Measurements from ENCODE around the gene PRR7. TPM values are rescaled to one million over a fixed set of nuclear protein-coding genes. Genes with fewer than 3 reads are reported as not detected.

The PRR7 gene
- total and polyA plus RNA-seq, 4 donors, result 0.17 to 1.4 (median 0.49) TPM

DNA sequence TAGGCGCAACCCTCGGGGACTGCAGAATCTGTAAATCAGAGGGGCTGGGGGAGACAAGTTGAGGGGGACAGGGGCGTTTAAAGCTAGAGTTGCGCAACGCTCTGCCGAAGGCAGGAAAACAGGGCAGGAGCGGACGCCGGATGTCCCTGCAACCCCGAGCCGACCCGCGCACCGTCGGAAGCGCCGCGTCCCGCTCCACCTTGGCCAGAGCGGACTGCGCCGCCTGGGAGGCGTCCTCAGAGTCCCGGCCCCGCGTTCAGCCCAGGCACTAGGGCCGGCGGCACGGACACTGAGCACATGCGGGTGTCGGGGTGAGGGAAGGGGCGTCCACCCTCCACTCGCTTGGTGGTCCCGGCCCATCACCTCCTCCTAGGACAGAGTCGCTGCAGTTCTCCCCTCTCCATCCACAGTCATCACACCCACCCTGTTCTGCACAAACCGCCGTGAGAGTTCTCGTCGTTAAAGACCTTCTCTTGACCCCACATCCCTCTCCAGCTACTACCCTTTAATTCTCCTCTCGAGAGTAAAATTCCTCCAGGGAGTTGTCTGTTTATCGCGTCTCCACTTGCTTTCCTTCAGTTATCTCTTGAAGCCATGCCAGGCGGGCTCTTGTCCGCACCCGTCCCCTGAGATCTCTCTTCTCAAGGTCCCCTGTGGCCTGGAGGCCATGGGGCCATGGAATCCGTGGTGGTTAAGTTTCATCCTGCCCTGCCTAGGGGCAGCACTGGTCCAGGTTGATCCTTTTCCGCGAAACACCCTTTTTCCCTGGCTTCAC, 51.6 kb downstream of the PRR7 start:
- DNase-seq (ENCODE audit: low spot score), result peak; percentile 65

DNA sequence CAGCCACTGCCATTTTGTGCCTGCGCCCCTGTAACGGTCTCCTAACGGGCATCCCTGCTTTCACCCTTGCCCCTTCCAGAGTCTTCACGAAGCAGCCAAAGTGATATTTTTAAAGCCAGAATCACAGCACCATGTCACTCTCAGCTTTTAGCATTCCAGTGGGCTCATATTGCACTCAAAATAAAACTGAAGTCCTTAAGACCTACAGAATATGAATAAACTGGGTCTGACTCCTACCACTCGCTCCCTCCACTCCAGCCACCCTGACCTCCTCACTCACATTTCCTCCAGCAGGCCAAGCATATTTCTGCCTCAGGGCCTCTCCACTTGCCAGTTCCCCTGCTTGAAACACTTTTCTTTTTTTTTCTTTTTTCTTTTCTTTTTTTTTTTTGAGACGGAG, 53.2 kb downstream of the PRR7 start:
- 84% methylated on average over 6 of the region's 6 CpGs for WGBS
- no peaks in the 10 kb centered on the region for H3K27me3 ChIP-seq (ENCODE audit: control insufficient read depth in 4 of 4, insufficient read depth in 4 of 4, low read length in 3 of 4)
- no peaks in the 10 kb centered on the region for H3K36me3 ChIP-seq (ENCODE audit: control insufficient read depth in 4 of 4, insufficient read depth in 3 of 4, low read depth in 1 of 4, low read length in 3 of 4)
- no peak overlapping the region for H3K27ac ChIP-seq (ENCODE audit: low read depth in 1 of 2, low read length in 2 of 2)
- TF ChIP-seq RXRA (IDR thresholded peaks at IDR 0.05), result no peak
- no peak for TF ChIP-seq FOXA2 (IDR thresholded peaks at IDR 0.05)
- TF ChIP-seq NR2F2 (IDR thresholded peaks at IDR 0.05), result no peak
- H3K4me1 ChIP-seq (ENCODE audit: control insufficient read depth in 4 of 4, insufficient read depth in 4 of 4, low read length in 3 of 4), result peaks cover 0 to 20% (median 9%) of the 10 kb centered on the region in 4 donors
- H3K9ac ChIP-seq (ENCODE audit: low read depth in 1 of 2, low read length in 2 of 2), result no peak overlapping the region
- H3K4me3 ChIP-seq (ENCODE audit: low read depth in 1 of 3, low read length in 3 of 3), result no peak overlapping the region
- no peak for DNase-seq (ENCODE audit: low spot score)
- H3K9me3 ChIP-seq (ENCODE audit: control insufficient read depth in 4 of 4, low read length in 3 of 4), result no peaks in the 10 kb centered on the region

More for the DNA sequence above, 51.6 kb downstream of the PRR7 start:
- 17% methylated on average over 48 of the region's 48 CpGs for WGBS
- Histone ChIP-seq H3K27me3 (ENCODE audit: control insufficient read depth in 4 of 4, insufficient read depth in 4 of 4, low read length in 3 of 4) (no peaks in the 10 kb centered on the region), H3K27ac (ENCODE audit: low read depth in 1 of 2, low read length in 2 of 2) (peak overlapping the region in 1 of 2 donors; percentile 3), H3K4me1 (ENCODE audit: control insufficient read depth in 4 of 4, insufficient read depth in 4 of 4, low read length in 3 of 4) (peaks cover 0 to 20% (median 9%) of the 10 kb centered on the region in 4 donors), H3K36me3 (ENCODE audit: control insufficient read depth in 4 of 4, insufficient read depth in 3 of 4, low read depth in 1 of 4, low read length in 3 of 4) (no peaks in the 10 kb centered on the region), H3K4me3 (ENCODE audit: low read depth in 1 of 3, low read length in 3 of 3) (peak overlapping the region; percentile 8 to 59 (median 23)), H3K9me3 (ENCODE audit: control insufficient read depth in 4 of 4, low read length in 3 of 4) (no peaks in the 10 kb centered on the region), H3K9ac (ENCODE audit: low read depth in 1 of 2, low read length in 2 of 2) (no peak overlapping the region)
- TF ChIP-seq RXRA (IDR thresholded peaks at IDR 0.05), result no peak
- TF ChIP-seq NR2F2 (IDR thresholded peaks at IDR 0.05), result peak; percentile 40

DNA sequence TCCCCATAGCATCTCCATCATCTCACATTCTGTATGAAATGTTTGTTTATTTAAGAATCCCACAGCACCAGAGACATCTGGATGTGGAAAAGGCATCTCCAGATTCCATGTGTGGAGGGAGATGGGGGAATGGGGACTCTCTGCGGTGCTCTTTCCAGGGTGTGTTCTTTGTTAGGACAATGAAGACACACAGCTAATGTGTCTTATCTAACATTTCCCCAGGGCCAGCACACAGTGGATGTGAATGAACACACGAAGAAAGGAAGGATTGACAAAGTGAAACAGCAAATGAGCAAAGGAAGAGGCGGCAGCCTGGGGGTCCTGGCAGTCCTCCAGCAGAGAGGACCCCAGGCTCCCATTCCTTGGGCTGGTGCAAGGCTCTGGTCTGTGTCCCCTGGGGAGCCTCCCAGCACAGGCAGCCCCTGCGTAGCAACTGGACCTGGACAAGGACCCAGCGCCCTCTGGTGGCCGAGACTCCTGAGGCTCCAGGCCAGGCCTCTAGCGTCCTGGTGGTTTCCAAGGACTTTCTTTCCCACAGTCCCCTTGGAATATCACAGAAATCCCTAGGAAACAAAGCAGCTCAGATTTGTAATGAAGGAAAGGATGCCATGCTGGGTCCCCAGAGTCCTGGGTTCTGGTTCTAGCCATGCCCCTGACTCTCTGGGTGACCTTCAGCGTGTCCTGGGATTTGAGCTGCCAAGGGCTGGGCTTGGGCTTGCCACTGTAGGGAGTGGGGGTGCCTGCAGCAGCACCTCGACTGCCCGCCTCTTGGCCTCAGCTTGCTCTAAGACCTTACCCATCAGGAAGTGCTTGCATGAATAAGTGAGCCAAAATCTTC, 54.3 kb downstream of the PRR7 start:
- peaks cover 0 to 13% (median 8%) of the 10 kb centered on the region in 4 donors for H3K4me1 ChIP-seq (ENCODE audit: control insufficient read depth in 4 of 4, insufficient read depth in 4 of 4, low read length in 3 of 4)
- no peak overlapping the region for H3K9ac ChIP-seq (ENCODE audit: low read depth in 1 of 2, low read length in 2 of 2)
- H3K27ac ChIP-seq (ENCODE audit: low read depth in 1 of 2, low read length in 2 of 2), result no peak overlapping the region
- DNase-seq (ENCODE audit: low spot score), result peak; percentile 94
- no peaks in the 10 kb centered on the region for H3K36me3 ChIP-seq (ENCODE audit: control insufficient read depth in 4 of 4, insufficient read depth in 3 of 4, low read depth in 1 of 4, low read length in 3 of 4)
- TF ChIP-seq FOXA2 (IDR thresholded peaks at IDR 0.05) (no peak), YY1 (IDR thresholded peaks at IDR 0.05) (no peak), HNF4A (conservative IDR thresholded peaks at IDR 0.05) (no peak), RAD21 (IDR thresholded peaks at IDR 0.05) (peak; percentile 84 to 89), SP1 (IDR thresholded peaks at IDR 0.05) (no peak), FOXA1 (IDR thresholded peaks at IDR 0.05) (no peak), EGR1 (IDR thresholded peaks at IDR 0.05; ENCODE audit: low read depth in 2 of 2) (no peak), JUND (IDR thresholded peaks at IDR 0.05) (no peak)
- TF ChIP-seq, protein P1, sequence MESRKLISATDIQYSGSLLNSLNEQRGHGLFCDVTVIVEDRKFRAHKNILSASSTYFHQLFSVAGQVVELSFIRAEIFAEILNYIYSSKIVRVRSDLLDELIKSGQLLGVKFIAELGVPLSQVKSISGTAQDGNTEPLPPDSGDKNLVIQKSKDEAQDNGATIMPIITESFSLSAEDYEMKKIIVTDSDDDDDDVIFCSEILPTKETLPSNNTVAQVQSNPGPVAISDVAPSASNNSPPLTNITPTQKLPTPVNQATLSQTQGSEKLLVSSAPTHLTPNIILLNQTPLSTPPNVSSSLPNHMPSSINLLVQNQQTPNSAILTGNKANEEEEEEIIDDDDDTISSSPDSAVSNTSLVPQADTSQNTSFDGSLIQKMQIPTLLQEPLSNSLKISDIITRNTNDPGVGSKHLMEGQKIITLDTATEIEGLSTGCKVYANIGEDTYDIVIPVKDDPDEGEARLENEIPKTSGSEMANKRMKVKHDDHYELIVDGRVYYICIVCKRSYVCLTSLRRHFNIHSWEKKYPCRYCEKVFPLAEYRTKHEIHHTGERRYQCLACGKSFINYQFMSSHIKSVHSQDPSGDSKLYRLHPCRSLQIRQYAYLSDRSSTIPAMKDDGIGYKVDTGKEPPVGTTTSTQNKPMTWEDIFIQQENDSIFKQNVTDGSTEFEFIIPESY (IDR thresholded peaks at IDR 0.05), result no peak
- TF ChIP-seq, protein P2, sequence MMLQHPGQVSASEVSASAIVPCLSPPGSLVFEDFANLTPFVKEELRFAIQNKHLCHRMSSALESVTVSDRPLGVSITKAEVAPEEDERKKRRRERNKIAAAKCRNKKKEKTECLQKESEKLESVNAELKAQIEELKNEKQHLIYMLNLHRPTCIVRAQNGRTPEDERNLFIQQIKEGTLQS (IDR thresholded peaks at IDR 0.05), result no peak
- TF ChIP-seq, protein P3, sequence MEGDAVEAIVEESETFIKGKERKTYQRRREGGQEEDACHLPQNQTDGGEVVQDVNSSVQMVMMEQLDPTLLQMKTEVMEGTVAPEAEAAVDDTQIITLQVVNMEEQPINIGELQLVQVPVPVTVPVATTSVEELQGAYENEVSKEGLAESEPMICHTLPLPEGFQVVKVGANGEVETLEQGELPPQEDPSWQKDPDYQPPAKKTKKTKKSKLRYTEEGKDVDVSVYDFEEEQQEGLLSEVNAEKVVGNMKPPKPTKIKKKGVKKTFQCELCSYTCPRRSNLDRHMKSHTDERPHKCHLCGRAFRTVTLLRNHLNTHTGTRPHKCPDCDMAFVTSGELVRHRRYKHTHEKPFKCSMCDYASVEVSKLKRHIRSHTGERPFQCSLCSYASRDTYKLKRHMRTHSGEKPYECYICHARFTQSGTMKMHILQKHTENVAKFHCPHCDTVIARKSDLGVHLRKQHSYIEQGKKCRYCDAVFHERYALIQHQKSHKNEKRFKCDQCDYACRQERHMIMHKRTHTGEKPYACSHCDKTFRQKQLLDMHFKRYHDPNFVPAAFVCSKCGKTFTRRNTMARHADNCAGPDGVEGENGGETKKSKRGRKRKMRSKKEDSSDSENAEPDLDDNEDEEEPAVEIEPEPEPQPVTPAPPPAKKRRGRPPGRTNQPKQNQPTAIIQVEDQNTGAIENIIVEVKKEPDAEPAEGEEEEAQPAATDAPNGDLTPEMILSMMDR (IDR thresholded peaks at IDR 0.05; ENCODE audit: low read depth, low read length, missing input control), result peak; percentile 89
- no peaks in the 10 kb centered on the region for H3K27me3 ChIP-seq (ENCODE audit: control insufficient read depth in 4 of 4, insufficient read depth in 4 of 4, low read length in 3 of 4)
- no peaks in the 10 kb centered on the region for H3K9me3 ChIP-seq (ENCODE audit: control insufficient read depth in 4 of 4, low read length in 3 of 4)
- H3K4me3 ChIP-seq (ENCODE audit: low read depth in 1 of 3, low read length in 3 of 3), result no peak overlapping the region
- 23% methylated on average over 10 of the region's 10 CpGs for WGBS

Measured in liver (tissue), 9 donors.